HG03439 (cell line): ENCODE data around the gene HOXD13.

ENCODE experiments used
- ATAC-seq: cut with Tn5 transposase; IDR thresholded peaks from one replicate; pipeline ENCODE4 v1.9.1; 2021; ENCODE audit warnings: mild to moderate bottlenecking, moderate library complexity; ENCODE audit not compliant: unreplicated experiment

HOXD13 gene

DNA sequence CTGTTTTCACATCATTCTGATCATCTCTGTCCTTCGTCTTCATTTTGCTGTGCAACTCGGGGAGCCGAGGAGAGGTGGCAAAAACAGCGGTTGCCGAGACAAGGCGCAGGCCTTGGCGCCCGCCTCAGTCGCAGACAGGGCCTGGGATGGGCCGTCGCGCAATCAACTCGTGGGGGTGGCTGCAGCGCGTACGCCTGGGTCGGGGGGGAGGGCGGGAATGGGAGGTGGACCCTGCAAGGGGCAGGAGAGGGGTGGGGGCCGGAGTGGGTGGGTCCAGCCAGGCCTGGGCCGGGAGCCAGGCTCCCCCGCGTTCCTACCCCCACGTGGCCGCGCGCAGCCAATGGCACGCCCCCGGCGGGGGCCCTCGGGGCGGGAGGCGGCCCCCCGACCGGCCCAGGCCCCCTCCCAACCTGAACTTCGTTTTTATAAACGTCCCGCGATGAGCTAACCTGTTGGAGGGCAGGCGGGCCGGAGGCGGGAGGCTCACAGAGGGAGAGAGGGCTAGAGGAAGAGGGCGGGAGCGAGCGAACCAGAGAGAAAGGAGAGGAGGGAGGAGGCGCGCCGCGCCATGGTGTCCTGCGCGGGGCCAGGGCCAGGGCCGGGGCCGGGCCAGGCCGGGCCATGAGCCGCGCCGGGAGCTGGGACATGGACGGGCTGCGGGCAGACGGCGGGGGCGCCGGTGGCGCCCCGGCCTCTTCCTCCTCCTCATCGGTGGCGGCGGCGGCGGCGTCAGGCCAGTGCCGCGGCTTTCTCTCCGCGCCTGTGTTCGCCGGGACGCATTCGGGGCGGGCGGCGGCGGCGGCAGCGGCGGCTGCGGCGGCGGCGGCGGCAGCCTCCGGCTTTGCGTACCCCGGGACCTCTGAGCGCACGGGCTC, at the start of gene HOXD13:
Gene HOXD13, plus strand, starts transcription at position 452 of the 875 bp plus-strand sequence. Its CDS starts 170 bp downstream, at position 622.
- ATAC-seq, result no peak

- ATAC-seq, result no peak
These were observed 36.1 kb upstream of the HOXD13 start for GRCh38 chr2:176056406-176056805.

DNA sequence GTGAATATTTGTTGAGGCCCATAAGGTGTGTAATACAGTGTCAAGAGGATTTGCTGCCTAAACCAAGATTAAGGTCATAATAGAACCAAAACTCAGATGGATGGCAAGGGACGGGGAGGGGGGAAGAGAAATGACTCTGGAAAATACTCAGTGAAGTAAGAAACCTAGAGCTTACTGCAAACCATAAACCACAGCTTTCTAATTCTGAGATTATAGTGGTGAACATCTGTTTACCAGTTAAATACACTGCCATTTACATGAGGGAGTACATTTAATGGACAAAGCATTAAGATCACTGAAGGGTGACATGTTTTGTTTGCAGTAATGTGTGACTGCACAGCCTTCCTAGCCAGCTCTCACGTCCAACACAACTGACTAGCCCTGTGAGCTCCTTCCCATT, 28.6 kb upstream of the HOXD13 start:
- no peak for ATAC-seq

DNA sequence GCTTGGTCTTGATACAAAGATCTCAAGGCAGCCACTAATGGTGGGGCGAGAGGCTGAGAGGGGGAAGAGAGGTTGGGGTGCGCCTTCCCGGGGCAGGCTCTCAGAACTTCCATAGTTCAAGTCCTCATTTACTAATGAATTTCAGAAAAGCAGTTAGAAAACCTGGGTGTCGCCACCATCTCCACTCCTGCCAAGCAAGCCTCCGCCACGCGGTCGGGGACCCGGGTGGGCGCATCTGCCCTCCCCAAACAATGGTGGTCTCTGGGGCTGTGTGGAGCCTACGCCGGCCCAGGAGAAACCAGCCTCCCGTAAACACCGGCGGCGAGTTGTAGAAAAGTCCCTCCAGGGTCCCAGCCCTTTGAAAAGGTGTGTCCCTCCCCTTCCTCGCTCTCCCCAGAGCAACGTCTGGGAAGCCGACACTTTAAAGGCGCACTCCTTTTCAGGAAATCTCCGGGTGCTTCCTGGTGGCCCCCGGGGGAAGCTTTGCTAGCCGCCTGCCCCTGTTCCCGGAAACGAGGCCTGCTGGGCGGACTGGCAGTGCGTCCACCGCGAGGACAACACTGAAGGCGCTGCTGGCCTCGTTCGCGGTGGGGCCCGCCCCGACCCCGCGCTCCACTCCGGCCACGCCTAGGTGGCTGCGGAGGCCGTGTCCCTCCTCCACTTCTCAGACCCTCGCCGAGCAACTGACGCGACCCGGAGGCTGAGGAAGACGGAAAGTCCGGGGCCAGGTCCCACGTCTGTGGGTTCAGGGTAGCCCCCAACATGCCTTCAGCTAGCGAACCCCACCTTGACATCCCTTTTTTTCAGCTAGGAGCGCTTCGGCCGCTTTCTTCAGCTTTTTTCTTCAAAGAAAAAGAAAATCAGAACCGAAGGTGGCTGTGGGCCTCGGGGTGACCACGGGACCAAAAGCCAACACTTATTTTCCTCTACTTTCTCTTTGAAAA, 25.6 kb upstream of the HOXD13 start:
- no peak for ATAC-seq

- no peak for ATAC-seq
These were observed 24.7 kb upstream of the HOXD13 start for GRCh38 chr2:176067589-176068418.

GRCh38 chr2:176068419-176068832, 24.1 kb upstream of the HOXD13 start:
- no peak for ATAC-seq

- ATAC-seq, result no peak
These were observed 20.9 kb upstream of the HOXD13 start for GRCh38 chr2:176071330-176072291.

- ATAC-seq, result no peak
These were observed 20.2 kb upstream of the HOXD13 start for GRCh38 chr2:176072292-176072669.

DNA sequence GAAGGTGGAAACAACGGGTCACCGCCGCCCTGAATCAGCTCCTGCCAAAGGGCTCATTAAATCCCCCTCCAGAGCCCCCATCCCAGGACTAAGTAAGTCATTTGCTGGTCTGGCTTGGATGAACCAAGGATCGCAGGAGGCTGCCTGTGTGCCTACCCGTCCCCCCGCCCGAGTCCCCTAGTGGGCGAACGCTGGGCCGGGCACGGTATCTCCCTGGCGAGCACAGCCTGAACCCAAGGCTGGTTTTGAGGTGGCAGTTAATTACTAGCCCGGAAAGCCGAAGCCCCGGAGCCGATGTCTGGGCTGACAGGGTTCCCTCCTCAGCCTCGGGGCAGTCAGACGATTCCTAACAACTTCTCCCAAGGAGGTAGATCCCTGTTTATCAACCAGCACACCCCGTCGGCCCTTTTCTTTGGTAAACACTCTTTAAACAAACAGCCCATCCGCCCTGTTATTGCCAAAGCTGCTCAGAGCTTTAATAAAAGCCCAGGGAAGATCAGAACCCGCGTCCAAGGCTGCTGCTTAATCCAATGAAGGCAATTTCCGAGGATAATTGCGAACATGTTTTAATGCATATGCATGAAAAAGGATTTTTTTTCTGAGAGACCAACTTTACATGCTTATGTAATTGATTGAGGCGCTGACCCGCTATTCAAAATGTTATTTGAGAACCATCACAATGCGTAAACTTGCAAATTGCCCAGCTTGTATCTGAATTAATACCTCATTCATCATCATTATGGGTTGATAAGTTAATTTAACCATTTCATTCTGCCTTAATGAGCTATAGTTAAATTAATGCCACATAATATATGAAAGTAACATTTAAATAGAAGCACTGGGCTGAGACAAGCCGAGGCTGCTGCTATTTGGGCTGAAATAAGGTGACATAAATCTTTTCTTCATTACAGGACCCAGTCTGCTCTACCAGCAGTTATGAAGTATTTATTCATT, 19.3 kb upstream of the HOXD13 start:
- ATAC-seq, result no peak

- ATAC-seq, result no peak
These were observed 17.5 kb upstream of the HOXD13 start for GRCh38 chr2:176074919-176075425.

DNA sequence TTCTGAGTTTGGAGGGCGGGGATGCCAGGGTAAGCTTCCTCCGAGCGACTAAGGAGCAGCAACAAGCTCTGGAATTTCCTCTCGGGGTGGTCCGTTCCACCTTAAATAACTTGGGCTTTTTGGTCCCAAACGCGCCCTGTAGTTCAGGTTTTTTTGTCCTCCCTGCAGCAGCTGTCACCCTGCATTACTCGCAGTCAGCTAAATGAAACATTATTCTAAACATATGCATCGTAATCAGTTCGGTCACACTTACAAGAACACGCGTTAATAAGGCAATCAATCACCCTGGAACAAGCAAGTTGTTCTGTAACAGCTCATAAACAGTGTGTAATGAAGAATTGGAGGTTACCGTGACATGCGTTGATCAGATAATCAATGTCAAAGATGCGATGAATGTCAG, 17.0 kb upstream of the HOXD13 start:
- no peak for ATAC-seq

DNA sequence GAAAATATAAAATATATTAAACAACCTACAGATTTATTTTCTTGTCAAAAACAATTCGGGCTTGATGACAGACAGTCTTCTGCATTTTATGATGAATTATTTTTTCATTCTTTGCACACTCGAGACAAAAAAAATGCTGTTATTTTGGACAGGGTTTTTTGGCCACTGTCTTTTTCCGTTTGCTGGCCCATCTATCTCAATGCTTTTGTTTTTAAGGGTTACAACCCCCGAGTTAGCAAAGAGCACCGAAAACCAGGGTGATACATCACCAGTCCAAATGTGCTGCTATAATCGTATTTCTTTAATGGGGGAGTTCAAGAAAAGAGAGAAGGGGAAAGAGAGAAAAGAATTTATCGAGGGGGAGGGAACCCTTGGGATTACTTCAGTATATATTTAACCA, 16.5 kb upstream of the HOXD13 start:
- no peak for ATAC-seq

DNA sequence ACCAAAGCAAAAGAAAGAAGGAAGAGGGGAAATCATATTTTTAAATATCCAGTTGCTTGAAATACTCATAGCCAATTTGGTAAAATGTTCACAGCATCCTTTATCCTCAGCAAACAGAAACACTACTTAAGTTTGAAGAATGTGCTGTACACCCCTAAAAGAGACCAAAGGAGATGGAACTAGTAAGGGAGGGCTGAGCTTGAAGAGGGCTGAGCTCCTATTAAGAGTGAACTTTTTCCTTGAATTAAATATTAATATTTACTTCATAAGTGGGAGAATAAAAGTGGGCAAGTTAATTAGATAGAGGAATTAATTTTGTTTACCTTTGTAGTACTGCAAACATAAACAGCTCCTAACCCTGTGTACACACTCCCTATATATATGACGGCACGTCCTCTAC, 15.7 kb upstream of the HOXD13 start:
- ATAC-seq, result no peak

DNA sequence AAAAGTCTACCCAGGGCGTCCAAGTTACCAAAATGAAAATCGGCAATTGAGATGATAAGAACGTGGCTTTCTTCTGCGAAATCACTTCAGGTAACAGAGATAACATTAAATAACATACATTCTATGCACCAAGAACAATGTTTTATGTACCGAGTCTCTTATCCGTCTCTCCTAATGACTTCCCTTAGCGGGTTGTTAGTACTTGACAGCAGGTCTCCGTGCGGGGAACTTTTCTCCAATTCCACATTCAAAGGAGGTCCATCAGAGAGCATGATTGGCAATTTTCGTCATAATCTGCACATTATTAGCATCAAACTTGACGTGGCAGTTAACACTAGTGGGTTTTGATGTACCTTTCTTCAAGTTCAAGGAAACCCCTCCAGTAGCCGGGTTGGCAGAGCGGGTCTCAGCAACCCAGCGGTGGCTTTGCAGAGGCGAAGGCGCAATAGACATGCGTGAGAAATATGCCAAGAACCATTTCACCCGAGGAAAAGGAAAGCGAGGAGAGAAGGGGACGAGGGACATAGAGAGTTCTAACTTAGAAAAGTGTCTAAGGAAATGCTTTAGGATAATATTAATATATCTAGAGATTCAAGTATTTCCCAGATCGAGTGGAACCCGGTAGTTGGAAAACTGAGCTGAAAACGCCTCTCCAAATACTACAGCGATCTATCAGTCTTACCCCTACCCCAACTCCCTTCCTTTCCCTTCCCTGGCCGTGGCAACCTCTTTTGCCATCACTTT, 13.8 kb upstream of the HOXD13 start:
- ATAC-seq, result no peak

- no peak for ATAC-seq
These were observed 13.2 kb upstream of the HOXD13 start for GRCh38 chr2:176079285-176079830.

DNA sequence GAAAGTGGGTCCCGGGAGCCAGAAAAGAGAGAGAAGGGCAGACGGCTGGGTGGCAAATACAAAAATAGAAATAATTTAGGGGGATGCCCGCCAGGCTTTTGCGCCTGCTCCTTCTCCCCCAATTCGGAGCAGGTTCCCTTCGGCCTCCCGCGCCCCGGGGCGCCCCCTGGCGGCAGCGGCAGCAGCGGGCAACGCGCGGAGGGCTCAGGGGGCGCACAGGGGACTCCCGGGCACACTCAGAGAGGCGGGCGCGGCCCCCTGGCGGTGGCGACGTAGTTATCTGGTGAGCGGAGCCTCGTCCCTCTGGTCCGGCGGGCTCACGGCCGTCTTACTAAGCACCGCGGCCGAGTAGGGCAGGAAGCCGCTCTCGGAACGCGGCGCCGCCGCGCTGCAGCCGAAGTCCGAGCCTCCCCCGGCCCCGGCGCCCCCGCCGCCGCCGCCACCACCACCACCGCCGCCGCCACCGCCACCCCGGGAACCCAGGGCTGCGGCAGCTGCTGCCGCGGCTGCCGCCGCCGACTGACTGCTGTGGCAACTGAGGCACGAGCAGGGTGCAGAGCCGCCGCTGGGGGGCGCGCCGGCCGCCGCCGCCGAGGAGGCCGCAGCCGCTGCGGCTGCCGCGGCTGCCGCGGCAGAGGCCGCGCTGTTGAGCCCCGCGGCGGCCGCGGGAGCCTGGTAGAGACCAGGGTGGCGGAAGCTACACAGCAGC, 12.5 kb upstream of the HOXD13 start:
- ATAC-seq, result no peak
